ENCODE data around the gene CLDN34. TPM values are rescaled to one million over a fixed set of nuclear protein-coding genes. Genes with fewer than 3 reads are reported as not detected.

Gene CLDN34
- total RNA-seq, 1 experiment from 2014 or later = not detected

GRCh38 chrX:10015723-10016518, 48.8 kb downstream of the CLDN34 start:
- DNase-seq (ENCODE audit: low read depth) = no peak

- DNase-seq (ENCODE audit: low read depth) = no peak
These were observed 49.5 kb downstream of the CLDN34 start for GRCh38 chrX:10016519-10017132.

GRCh38 chrX:10017872-10018271, 50.7 kb downstream of the CLDN34 start:
- DNase-seq (ENCODE audit: low read depth) = peak; percentile 68

Other genes with a start within 250 kb of the CLDN34 start
- gene GPR143, start 201.5 kb upstream of the CLDN34 start, total RNA-seq (2014; rRNA removed) = 0.17 TPM in 1 of 2 replicates, not detected in the other
- 3.2 and 5.1 TPM in 2 replicates for gene SHROOM2, start 180.9 kb upstream of the CLDN34 start, total RNA-seq (2014; rRNA removed)
- 2.4 and 3.6 TPM in 2 replicates for gene CLCN4, start 189.6 kb downstream of the CLDN34 start, total RNA-seq (2014; rRNA removed)